Suprapubic skin (tissue), 4 donors: ENCODE results near the gene KIAA2012. TPM values are rescaled to one million over a fixed set of nuclear protein-coding genes. Genes with fewer than 3 reads are reported as not detected.

Experiments used
- DNase-seq, 2 donors: peaks; one replicate each; pipeline ENCODE4 v3.0.0-alpha.2; 2019; ENCODE audit warnings: low spot score in 2 of 2
- H3K27ac ChIP-seq: fragments of 200-600 bp; sonication (generic); one replicate; pipeline ENCODE4 v1.5.1; 2019
- H3K27me3 ChIP-seq: fragments of 200-600 bp; sonication (generic); one replicate; pipeline ENCODE4 v1.5.1; 2019
- H3K36me3 ChIP-seq: fragments of 200-600 bp; sonication (generic); one replicate; pipeline ENCODE4 v1.5.1; 2019
- H3K4me1 ChIP-seq: fragments of 200-600 bp; sonication (generic); one replicate; pipeline ENCODE4 v1.5.1; 2019
- H3K4me3 ChIP-seq: fragments of 200-600 bp; sonication (generic); one replicate; pipeline ENCODE4 v1.5.1; 2019; ENCODE audit warnings: mild to moderate bottlenecking
- H3K9me3 ChIP-seq: fragments of 200-600 bp; sonication (generic); one replicate; pipeline ENCODE4 v1.5.1; 2019
- CTCF ChIP-seq, 2 donors: fragments of 200-600 bp in 1 of 2; fragments of 450-650 bp in 1 of 2; sonication (generic) in 1 of 2; IDR thresholded peaks; one replicate each; pipeline ENCODE4 v1.5.1; 2016 to 2019; ENCODE audit warnings: antibody characterized with exemption in 2 of 2, mild to moderate bottlenecking in 1 of 2, moderate library complexity in 1 of 2
- EP300 ChIP-seq: sonication (generic); formaldehyde crosslinking; IDR thresholded peaks from one replicate; pipeline ENCODE4 v1.6.1; 2017; ENCODE audit warnings: antibody characterized with exemption
- POLR2A ChIP-seq, 2 donors: fragments of 450-650 bp; IDR thresholded peaks; one replicate each; pipeline ENCODE4 v1.6.1; 2017; ENCODE audit warnings: antibody characterized with exemption in 2 of 2, mild to moderate bottlenecking in 2 of 2, moderate library complexity in 2 of 2
- POLR2AphosphoS5 ChIP-seq, 3 donors: sonication (generic); formaldehyde crosslinking; IDR thresholded peaks; one replicate each; pipeline ENCODE4 v1.6.1; 2017; ENCODE audit warnings: antibody characterized with exemption in 3 of 3
- WGBS: methylation state at CpG from one replicate; pipeline ENCODE4 v1.1.5; 2018; 5-methylcytosine and 5-hydroxymethylcytosine counted together
- total RNA-seq, 4 donors: library from RNA; depleted of rRNA; stranded (reverse); fragments of >200 nt; gene quantifications; one replicate each; pipeline ENCODE4 v1.1.0, GENCODE V29; 2016

Gene KIAA2012
- total RNA-seq, 4 donors from 2014 or later, result 0.16 TPM; not detected in 3

GRCh38 chr2:202186641-202187202, 113.7 kb downstream of the KIAA2012 start:
- whole genome bisulfite sequencing, result 90% methylated on average over 4 of the region's 4 CpGs

GRCh38 chr2:202187570-202187969, 114.5 kb downstream of the KIAA2012 start:
- no peak overlapping the region for H3K4me3 ChIP-seq
- TF ChIP-seq CTCF (IDR thresholded peaks at IDR 0.05) (no peak), EP300 (no peak), POLR2AphosphoS5 (IDR thresholded peaks at IDR 0.05) (no peak), POLR2A (IDR thresholded peaks at IDR 0.05) (no peak)
- H3K4me1 ChIP-seq, result no peaks in the 10 kb centered on the region
- no peaks in the 10 kb centered on the region for H3K27me3 ChIP-seq
- no peaks in the 10 kb centered on the region for H3K36me3 ChIP-seq
- no peak for DNase-seq
- WGBS, result 50% methylated on average over 1 of the region's 1 CpG
- no peak overlapping the region for H3K27ac ChIP-seq
- no peaks in the 10 kb centered on the region for H3K9me3 ChIP-seq

More at GRCh38 chr2:202186641-202187202, 113.7 kb downstream of the KIAA2012 start:
- no peak for TF ChIP-seq CTCF (IDR thresholded peaks at IDR 0.05)
- TF ChIP-seq EP300, result no peak
- TF ChIP-seq POLR2A (IDR thresholded peaks at IDR 0.05), result no peak
- no peak for TF ChIP-seq POLR2AphosphoS5 (IDR thresholded peaks at IDR 0.05)
- no peaks in the 10 kb centered on the region for H3K9me3 ChIP-seq
- no peaks in the 10 kb centered on the region for H3K27me3 ChIP-seq
- no peak overlapping the region for H3K4me3 ChIP-seq
- H3K4me1 ChIP-seq, result no peaks in the 10 kb centered on the region
- H3K36me3 ChIP-seq, result no peaks in the 10 kb centered on the region
- no peak overlapping the region for H3K27ac ChIP-seq
- DNase-seq, result no peak

GRCh38 chr2:202193305-202193704, 120.2 kb downstream of the KIAA2012 start:
- no peak for DNase-seq
- Histone ChIP-seq H3K9me3 (no peaks in the 10 kb centered on the region), H3K4me3 (no peak overlapping the region), H3K36me3 (no peaks in the 10 kb centered on the region), H3K27me3 (no peaks in the 10 kb centered on the region), H3K4me1 (no peaks in the 10 kb centered on the region), H3K27ac (no peak overlapping the region)
- no peak for TF ChIP-seq POLR2AphosphoS5 (IDR thresholded peaks at IDR 0.05)
- no peak for TF ChIP-seq CTCF (IDR thresholded peaks at IDR 0.05)
- no peak for TF ChIP-seq EP300
- no peak for TF ChIP-seq POLR2A (IDR thresholded peaks at IDR 0.05)
- 87% methylated on average over 5 of the region's 5 CpGs for WGBS

- TF ChIP-seq POLR2AphosphoS5 (IDR thresholded peaks at IDR 0.05) (no peak), POLR2A (IDR thresholded peaks at IDR 0.05) (no peak), EP300 (no peak), CTCF (IDR thresholded peaks at IDR 0.05) (no peak)
- DNase-seq, result no peak
- H3K27ac ChIP-seq, result no peak overlapping the region
- 78% methylated on average over 7 of the region's 7 CpGs for WGBS
- H3K9me3 ChIP-seq, result no peaks in the 10 kb centered on the region
- H3K27me3 ChIP-seq, result no peaks in the 10 kb centered on the region
- H3K4me1 ChIP-seq, result no peaks in the 10 kb centered on the region
- no peak overlapping the region for H3K4me3 ChIP-seq
- no peaks in the 10 kb centered on the region for H3K36me3 ChIP-seq
These were observed 120.9 kb downstream of the KIAA2012 start for GRCh38 chr2:202193881-202194353.

- no peak overlapping the region for H3K27ac ChIP-seq
- H3K4me3 ChIP-seq, result no peak overlapping the region
- no peaks in the 10 kb centered on the region for H3K27me3 ChIP-seq
- no peaks in the 10 kb centered on the region for H3K4me1 ChIP-seq
- H3K36me3 ChIP-seq, result no peaks in the 10 kb centered on the region
- TF ChIP-seq EP300 (no peak), CTCF (IDR thresholded peaks at IDR 0.05) (no peak), POLR2A (IDR thresholded peaks at IDR 0.05) (no peak), POLR2AphosphoS5 (IDR thresholded peaks at IDR 0.05) (no peak)
- 92% methylated on average over 3 of the region's 3 CpGs for WGBS
- H3K9me3 ChIP-seq, result no peaks in the 10 kb centered on the region
- no peak for DNase-seq
These were observed 121.4 kb downstream of the KIAA2012 start for GRCh38 chr2:202194418-202194817.
